Vagina (tissue), 2 donors: ENCODE measurements around the gene NRBP1.

Experiments used
- CTCF ChIP-seq, 3 experiments: fragments of 450-650 bp in 2 of 3; fragments of 200-600 bp in 1 of 3; sonication (generic) in 1 of 3; IDR thresholded peaks; one replicate each; pipeline ENCODE4 v1.5.1; 2017 to 2019; ENCODE audit warnings: antibody characterized with exemption in 3 of 3, mild to moderate bottlenecking in 2 of 3, moderate library complexity in 2 of 3
- POLR2A ChIP-seq, 2 donors: fragments of 450-650 bp; IDR thresholded peaks; one replicate each; pipeline ENCODE4 v1.6.1; 2017; ENCODE audit warnings: antibody characterized with exemption in 2 of 2, mild to moderate bottlenecking in 2 of 2, moderate library complexity in 2 of 2

DNA sequence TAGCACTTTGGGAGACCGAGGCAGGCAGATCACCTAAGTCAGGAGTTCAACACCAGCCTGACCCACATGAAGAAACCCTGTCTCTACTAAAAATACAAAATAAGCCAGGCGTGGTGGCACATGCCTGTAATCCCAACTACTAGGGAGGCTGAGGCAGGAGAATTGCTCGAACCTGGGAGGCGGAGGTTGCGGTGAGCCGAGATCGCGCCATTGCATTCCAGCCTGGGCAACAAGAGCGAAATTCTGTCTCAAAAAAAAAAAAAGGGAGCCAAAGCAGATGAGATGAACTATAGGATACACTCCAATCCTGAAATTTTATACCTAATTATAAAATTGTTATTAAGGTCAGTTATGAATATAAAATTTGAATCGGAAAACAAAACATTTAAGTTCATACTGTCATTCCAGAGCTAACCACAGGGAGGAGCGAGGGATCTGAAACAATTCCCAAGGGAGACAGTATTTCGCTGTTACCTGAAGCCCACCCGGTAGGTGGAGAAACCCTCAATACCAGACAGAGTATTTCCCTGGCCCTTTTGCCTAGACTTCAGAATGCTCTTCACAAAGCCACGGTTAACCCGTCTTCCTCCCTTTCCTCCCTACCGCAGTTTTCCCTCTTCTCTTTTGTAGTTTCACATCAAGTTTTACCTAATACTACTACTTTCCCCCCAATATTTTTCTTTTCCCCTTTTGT lies 20.5 kb upstream of the NRBP1 start:
- no peak for TF ChIP-seq POLR2A (IDR thresholded peaks at IDR 0.05)
- TF ChIP-seq CTCF (IDR thresholded peaks at IDR 0.05) = peak in 1 of 3 experiments; percentile 21
